ENCODE measurements around the gene NDC1.

NDC1 gene

GRCh38 chr1:53729456-53730223 lies 108.5 kb downstream of the NDC1 start:
- DNase-seq, result no peak

- no peak for DNase-seq
Measured at GRCh38 chr1:53728702-53729455, 109.2 kb downstream of the NDC1 start.

DNA sequence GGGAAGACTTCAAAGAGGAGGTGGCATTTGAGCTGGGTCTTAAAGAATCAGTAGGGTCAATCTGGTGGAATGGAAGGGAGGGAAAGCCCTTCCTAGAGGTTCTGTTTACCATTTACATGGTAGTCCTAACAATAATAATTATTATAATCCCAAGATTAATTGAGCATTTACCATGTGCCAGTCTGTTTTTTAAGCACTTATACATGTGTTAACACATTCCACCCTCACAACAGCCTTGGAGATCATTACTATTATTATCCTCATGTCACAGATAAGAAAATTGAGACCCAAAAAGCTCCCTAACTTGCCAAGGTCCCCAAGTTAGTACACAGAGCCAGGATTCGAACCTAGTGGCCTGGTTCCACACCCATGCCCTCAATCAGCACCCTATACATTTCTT lies 109.9 kb downstream of the NDC1 start:
- DNase-seq, result no peak

GRCh38 chr1:53727461-53728092 lies 110.5 kb downstream of the NDC1 start:
- DNase-seq, result no peak

DNA sequence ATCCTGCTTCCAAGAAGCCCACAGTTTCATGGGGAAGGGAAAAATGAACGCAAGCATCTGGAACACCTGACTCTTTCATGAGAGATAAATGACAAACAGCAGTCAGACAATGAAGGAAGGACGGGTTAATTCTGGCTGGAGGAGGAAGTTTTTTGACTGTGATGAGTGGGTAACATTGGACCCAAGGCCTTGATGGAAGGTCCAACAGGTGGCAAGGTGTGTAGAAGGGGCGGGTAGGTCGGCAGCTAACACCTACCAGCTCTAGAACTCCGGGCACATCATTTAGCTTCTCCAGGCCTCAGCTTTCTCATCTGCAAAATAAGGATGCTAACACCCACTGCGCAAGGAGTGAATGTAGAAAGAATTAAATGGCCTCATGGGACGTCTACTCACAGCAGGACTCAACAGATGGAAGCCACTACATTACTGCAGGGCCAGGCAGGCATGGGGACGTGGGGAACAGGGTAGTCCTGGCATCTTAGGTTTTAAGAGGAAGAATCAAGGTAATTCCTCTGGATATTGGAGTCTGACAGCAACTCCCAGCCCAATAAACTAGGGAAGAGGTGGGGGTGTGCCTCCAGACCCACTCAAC lies 112.0 kb downstream of the NDC1 start:
- DNase-seq, result no peak

GRCh38 chr1:53725238-53725689 lies 112.8 kb downstream of the NDC1 start:
- no peak for DNase-seq

DNA sequence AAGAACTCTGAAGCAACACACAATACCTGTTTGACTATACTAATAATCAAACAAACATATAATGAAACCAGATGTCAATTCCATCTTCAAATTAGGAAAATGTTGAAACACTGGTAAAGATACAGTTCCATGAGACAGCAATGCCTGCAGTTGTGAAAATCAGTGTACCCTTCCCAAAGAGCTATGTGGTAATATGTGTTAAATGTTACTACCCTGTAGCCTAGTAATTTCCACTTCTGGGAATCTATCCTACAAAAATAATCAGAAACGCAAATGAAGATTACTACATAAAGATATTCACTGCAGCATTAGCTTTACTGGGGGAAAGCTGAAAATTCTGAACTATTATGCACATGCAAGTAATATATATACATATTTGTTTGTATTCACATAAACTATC lies 116.1 kb downstream of the NDC1 start:
- no peak for DNase-seq

DNA sequence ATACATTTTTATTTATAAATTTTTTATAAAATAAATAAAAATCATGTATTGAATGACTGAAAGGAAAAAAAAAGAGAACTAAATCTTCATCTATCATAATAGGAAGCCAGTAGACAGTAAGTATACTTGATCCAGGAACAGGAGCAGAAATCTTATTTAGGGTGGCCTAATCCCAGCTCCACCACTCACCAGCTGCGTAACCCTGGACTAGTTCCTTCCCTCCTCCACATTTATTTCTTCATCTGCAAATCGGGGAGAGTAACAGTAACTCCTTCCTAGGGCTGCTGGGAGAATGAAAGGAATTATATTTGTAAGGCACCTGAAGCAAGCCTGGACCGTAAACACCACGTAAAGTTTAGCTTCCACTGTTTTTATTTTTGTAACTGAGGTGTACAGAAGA lies 117.0 kb downstream of the NDC1 start:
- no peak for DNase-seq

- no peak for DNase-seq
Measured at GRCh38 chr1:53719469-53719868, 118.6 kb downstream of the NDC1 start.

- no peak for DNase-seq
Measured at GRCh38 chr1:53718443-53718842, 119.7 kb downstream of the NDC1 start.

- no peak for DNase-seq
Measured at GRCh38 chr1:53717025-53717804, 120.9 kb downstream of the NDC1 start.

- DNase-seq, result no peak
Measured at GRCh38 chr1:53716150-53716549, 121.9 kb downstream of the NDC1 start.

- DNase-seq, result no peak
Measured at GRCh38 chr1:53715478-53715877, 122.6 kb downstream of the NDC1 start.
